ENCODE results near the gene CPED1.
A peak's percentile ranks its signal among the peaks of the same experiment; 100 is the strongest.
"Not testable (repeated sequence)": the region's sequence is repeated elsewhere in the genome, so short reads cannot be mapped to it uniquely, and the experiment has no call there.

The CPED1 gene

GRCh38 chr7:121061677-121062582, 73.4 kb downstream of the CPED1 start:
- no peak for DNase-seq
- Mint-ChIP-seq H3K27ac (no peak overlapping the region), H3K27me3 (no peaks in the 10 kb centered on the region), H3K4me1 (peaks cover 3 to 6% of the 10 kb centered on the region in 2 donors), H3K4me3 (no peak overlapping the region), H3K9me3 (peaks cover 0 to 3% of the 10 kb centered on the region in 2 donors), H3K36me3 (peaks cover 0 to 3% of the 10 kb centered on the region in 2 donors)
- ATAC-seq (replicated peaks): no peak

DNA sequence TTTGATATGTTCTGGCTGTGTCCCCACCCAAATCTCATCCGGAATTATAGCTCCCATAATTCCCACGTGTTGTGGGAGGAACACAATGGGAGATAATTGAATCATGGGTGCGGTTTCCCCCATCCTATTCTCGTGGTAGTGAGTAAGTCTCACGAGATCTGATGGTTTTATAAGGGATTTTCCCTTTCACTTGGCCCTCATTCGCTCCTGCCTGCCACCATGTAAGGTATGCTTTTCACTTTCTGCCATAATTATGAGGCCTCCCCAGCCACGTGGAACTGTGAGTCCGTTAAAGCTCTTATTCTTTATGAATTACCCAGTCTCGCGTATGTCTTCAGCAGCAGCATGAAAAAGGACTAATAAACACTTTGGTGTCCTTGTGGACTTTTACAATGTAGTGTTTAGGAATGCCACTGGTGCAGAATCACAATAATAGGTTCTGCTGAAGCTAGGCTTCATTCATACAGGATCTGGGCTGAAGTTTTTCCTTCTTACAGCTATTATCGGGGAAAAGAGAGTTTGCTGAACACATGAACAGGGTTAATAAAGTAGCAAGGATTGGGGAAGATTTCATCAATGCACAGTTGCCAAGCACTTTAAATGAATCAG, 74.3 kb downstream of the CPED1 start:
- DNase-seq: no peak
- H3K9me3 Mint-ChIP-seq: peaks cover 0 to 3% of the 10 kb centered on the region in 2 donors
- H3K36me3 Mint-ChIP-seq: peaks cover 0 to 3% of the 10 kb centered on the region in 2 donors
- no peaks in the 10 kb centered on the region for H3K27me3 Mint-ChIP-seq
- H3K4me1 Mint-ChIP-seq: peaks cover 3 to 6% of the 10 kb centered on the region in 2 donors
- H3K4me3 Mint-ChIP-seq: no peak overlapping the region
- no peak overlapping the region for H3K27ac Mint-ChIP-seq
- ATAC-seq (replicated peaks): no peak

- H3K9me3 Mint-ChIP-seq; H3K4me3 Mint-ChIP-seq; ATAC-seq (replicated peaks); H3K27me3 Mint-ChIP-seq; DNase-seq; H3K4me1 Mint-ChIP-seq; H3K27ac Mint-ChIP-seq: not testable (repeated sequence)
- H3K36me3 Mint-ChIP-seq: peaks cover 5 to 12% of the 10 kb centered on the region in 2 donors
These were observed 79.2 kb downstream of the CPED1 start for GRCh38 chr7:121067717-121068116.

DNA sequence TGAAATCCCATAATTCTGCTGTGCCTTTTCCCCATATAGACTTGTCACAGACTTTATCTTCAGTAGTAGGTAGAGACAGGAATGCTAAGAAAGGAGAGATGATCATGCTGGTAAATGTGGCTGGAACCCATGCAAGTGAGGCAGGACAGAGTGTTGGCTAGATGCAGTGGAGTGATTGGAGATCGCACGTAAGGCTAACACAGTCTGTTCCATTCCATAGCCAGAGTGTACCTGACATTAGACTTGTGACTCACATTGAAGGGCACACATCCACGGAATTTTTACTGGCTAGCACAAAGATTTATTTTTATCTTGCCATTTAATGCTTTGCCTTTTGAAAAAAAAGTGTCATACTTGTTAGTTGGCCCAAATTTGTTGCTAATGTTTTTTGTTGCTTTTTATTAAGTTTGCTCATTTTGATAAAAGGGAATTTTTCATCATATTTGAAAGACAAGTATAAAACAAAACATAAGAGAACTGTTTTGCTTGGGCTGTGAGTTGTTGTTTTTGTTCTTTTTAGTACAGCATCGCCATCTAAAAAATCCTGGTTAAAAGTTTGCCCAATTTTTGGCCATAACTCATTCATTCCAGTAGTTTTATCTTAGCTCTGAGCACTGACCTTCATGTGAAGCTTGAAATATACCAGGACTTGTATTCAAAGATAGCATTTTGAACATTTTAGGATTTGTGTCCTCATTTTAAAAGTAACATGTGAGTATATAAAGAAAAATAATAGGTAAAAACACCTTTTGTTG, 81.0 kb downstream of the CPED1 start:
- no peak overlapping the region for H3K27ac Mint-ChIP-seq
- peaks cover 2 to 12% of the 10 kb centered on the region in 2 donors for H3K36me3 Mint-ChIP-seq
- DNase-seq: no peak
- H3K9me3 Mint-ChIP-seq: peaks cover 0 to 1% of the 10 kb centered on the region in 2 donors
- H3K4me1 Mint-ChIP-seq: peaks cover 5 to 12% of the 10 kb centered on the region in 2 donors
- H3K4me3 Mint-ChIP-seq: no peak overlapping the region
- no peak for ATAC-seq (replicated peaks)
- no peaks in the 10 kb centered on the region for H3K27me3 Mint-ChIP-seq

DNA sequence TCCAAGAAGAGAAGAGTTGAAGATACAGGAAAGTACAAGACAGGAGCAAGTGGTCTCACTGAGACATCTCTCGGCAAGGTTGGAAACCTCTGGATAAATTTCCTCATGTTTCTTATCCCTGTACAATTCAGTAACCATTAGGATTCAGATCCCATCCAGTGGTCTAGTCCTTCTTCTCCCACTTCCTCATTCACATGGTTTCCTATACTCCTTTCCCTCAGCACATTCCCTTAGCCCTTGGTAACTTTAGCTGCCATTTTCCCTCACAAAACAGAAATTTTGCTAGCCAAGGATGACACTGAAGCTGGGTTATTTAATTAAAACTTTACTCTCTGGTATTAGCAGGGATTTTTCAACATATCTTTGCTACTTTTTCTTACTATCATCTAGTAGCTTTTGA, 82.6 kb downstream of the CPED1 start:
- Mint-ChIP-seq H3K4me1 (peaks cover 5 to 14% of the 10 kb centered on the region in 2 donors), H3K9me3 (peaks cover 0 to 1% of the 10 kb centered on the region in 2 donors), H3K27ac (no peak overlapping the region), H3K27me3 (no peaks in the 10 kb centered on the region), H3K36me3 (peaks cover 2 to 12% of the 10 kb centered on the region in 2 donors), H3K4me3 (no peak overlapping the region)
- ATAC-seq (replicated peaks) (no peak), DNase-seq (no peak)

GRCh38 chr7:121071662-121072061, 83.2 kb downstream of the CPED1 start:
- H3K4me3 Mint-ChIP-seq: no peak overlapping the region
- H3K36me3 Mint-ChIP-seq: peaks cover 2 to 12% of the 10 kb centered on the region in 2 donors
- no peak overlapping the region for H3K27ac Mint-ChIP-seq
- no peak for DNase-seq
- peaks cover 8 to 20% of the 10 kb centered on the region in 2 donors for H3K4me1 Mint-ChIP-seq
- H3K9me3 Mint-ChIP-seq: peaks cover 0 to 1% of the 10 kb centered on the region in 2 donors
- ATAC-seq (replicated peaks): no peak
- H3K27me3 Mint-ChIP-seq: no peaks in the 10 kb centered on the region

GRCh38 chr7:121072826-121073225, 84.3 kb downstream of the CPED1 start:
- no peak overlapping the region for H3K27ac Mint-ChIP-seq

GRCh38 chr7:121073463-121074099, 85.1 kb downstream of the CPED1 start:
- Mint-ChIP-seq H3K9me3 (peaks cover 0 to 1% of the 10 kb centered on the region in 2 donors), H3K27me3 (no peaks in the 10 kb centered on the region), H3K4me1 (peaks cover 11 to 28% of the 10 kb centered on the region in 2 donors), H3K27ac (no peak overlapping the region), H3K36me3 (peaks cover 2 to 12% of the 10 kb centered on the region in 2 donors), H3K4me3 (no peak overlapping the region)
- ATAC-seq (replicated peaks) (no peak), DNase-seq (no peak)

More at GRCh38 chr7:121072826-121073225, 84.3 kb downstream of the CPED1 start:
- peaks cover 0 to 1% of the 10 kb centered on the region in 2 donors for H3K9me3 Mint-ChIP-seq
- ATAC-seq (replicated peaks) (no peak), DNase-seq (no peak)
- H3K36me3 Mint-ChIP-seq: peaks cover 2 to 12% of the 10 kb centered on the region in 2 donors
- no peaks in the 10 kb centered on the region for H3K27me3 Mint-ChIP-seq
- H3K4me3 Mint-ChIP-seq: no peak overlapping the region
- H3K4me1 Mint-ChIP-seq: peaks cover 11 to 25% of the 10 kb centered on the region in 2 donors

GRCh38 chr7:121075424-121075841, 86.9 kb downstream of the CPED1 start:
- peaks cover 11 to 28% of the 10 kb centered on the region in 2 donors for H3K4me1 Mint-ChIP-seq
- not testable (repeated sequence) for DNase-seq; ATAC-seq (replicated peaks); H3K27ac Mint-ChIP-seq; H3K4me3 Mint-ChIP-seq; H3K27me3 Mint-ChIP-seq; H3K9me3 Mint-ChIP-seq; H3K36me3 Mint-ChIP-seq

DNA sequence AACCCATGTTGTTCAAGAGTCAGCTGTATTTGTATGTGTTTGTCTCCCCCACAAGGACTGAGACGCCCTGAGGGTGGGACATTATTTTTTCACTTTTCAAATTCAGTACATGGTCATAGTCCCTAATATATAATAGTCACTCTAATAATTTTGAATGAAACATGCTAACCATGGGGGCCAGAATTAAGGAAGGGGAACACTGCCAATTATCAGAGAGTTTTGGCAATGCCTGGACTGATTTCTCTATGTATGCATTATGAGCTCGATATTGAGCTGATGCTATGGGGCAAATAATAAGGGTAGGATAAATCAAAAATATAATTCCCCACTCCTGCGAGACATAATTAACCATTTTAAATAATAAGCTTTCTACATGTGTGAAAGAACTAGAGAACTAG, 87.4 kb downstream of the CPED1 start:
- Mint-ChIP-seq H3K4me3 (no peak overlapping the region), H3K27me3 (no peaks in the 10 kb centered on the region), H3K36me3 (peaks cover 0 to 5% of the 10 kb centered on the region in 2 donors), H3K27ac (no peak overlapping the region), H3K9me3 (no peaks in the 10 kb centered on the region), H3K4me1 (peaks cover 11 to 29% of the 10 kb centered on the region in 2 donors)
- no peak for DNase-seq
- ATAC-seq (replicated peaks): no peak

- DNase-seq (no peak), ATAC-seq (replicated peaks) (peak; percentile 69 to 83)
- Mint-ChIP-seq H3K27ac (peak overlapping the region; percentile 73), H3K36me3 (peaks cover 0 to 5% of the 10 kb centered on the region in 2 donors), H3K27me3 (no peaks in the 10 kb centered on the region), H3K4me1 (peaks cover 15 to 35% of the 10 kb centered on the region in 2 donors), H3K9me3 (no peaks in the 10 kb centered on the region), H3K4me3 (peak overlapping the region; percentile 26 to 39)
These were observed 88.0 kb downstream of the CPED1 start for GRCh38 chr7:121076350-121077164.

GRCh38 chr7:121077165-121077630, 88.7 kb downstream of the CPED1 start:
- ATAC-seq (replicated peaks) (no peak), DNase-seq (no peak)
- Mint-ChIP-seq H3K36me3 (no peaks in the 10 kb centered on the region), H3K9me3 (no peaks in the 10 kb centered on the region), H3K27ac (peak overlapping the region; percentile 73), H3K27me3 (no peaks in the 10 kb centered on the region), H3K4me3 (peak overlapping the region; percentile 26 to 39), H3K4me1 (peaks cover 16 to 37% of the 10 kb centered on the region in 2 donors)

- Mint-ChIP-seq H3K9me3 (no peaks in the 10 kb centered on the region), H3K36me3 (no peaks in the 10 kb centered on the region), H3K4me1 (peaks cover 18 to 37% of the 10 kb centered on the region in 2 donors), H3K27me3 (no peaks in the 10 kb centered on the region), H3K27ac (no peak overlapping the region), H3K4me3 (no peak overlapping the region)
- DNase-seq: no peak
- no peak for ATAC-seq (replicated peaks)
These were observed 90.3 kb downstream of the CPED1 start for GRCh38 chr7:121078701-121079227.

Data from stimulated activated naive B cell treated with anti-CD40 and anti-IgM and Interleukin-4, amounts not matched to agents 10 μg/mL and 1 μg/mL and 100 μg/mL, for 72 hours (primary cell).